ENCODE results near the gene GATC.
A peak's percentile ranks its signal among the peaks of the same experiment; 100 is the strongest.
"Not testable (repeated sequence)": the region's sequence is repeated elsewhere in the genome, so short reads cannot be mapped to it uniquely, and the experiment has no call there.

Gene GATC

GRCh38 chr12:120437735-120438494 lies 8.3 kb upstream of the GATC start, which contains the start of gene COX6A1:
Gene COX6A1, plus strand, starts transcription at chr12:120438113. Its CDS starts 14 bp downstream, at chr12:120438127.
- peak; percentile 98 for DNase-seq (ENCODE audit: low read depth)

GRCh38 chr12:120438495-120439198 lies 7.6 kb upstream of the GATC start:
- DNase-seq (ENCODE audit: low read depth) = no peak

GRCh38 chr12:120439646-120440247 lies 6.5 kb upstream of the GATC start:
- DNase-seq (ENCODE audit: low read depth) = peak; percentile 60

GRCh38 chr12:120444676-120445075 lies 1.6 kb upstream of the GATC start:
- no peak for DNase-seq (ENCODE audit: low read depth)

- DNase-seq (ENCODE audit: low read depth) = not testable (repeated sequence)
Measured at GRCh38 chr12:120446844-120447178, 567 bp downstream of the GATC start.

- DNase-seq (ENCODE audit: low read depth) = no peak
Measured at GRCh38 chr12:120447992-120448391, 1.7 kb downstream of the GATC start.

- not testable (repeated sequence) for DNase-seq (ENCODE audit: low read depth)
Measured at GRCh38 chr12:120452524-120452923, 6.3 kb downstream of the GATC start.

- no peak for DNase-seq (ENCODE audit: low read depth)
Measured at GRCh38 chr12:120453060-120453750, 7.0 kb downstream of the GATC start.

GRCh38 chr12:120453977-120454376 lies 7.7 kb downstream of the GATC start:
- no peak for DNase-seq (ENCODE audit: low read depth)

- DNase-seq (ENCODE audit: low read depth) = no peak
Measured at GRCh38 chr12:120455302-120455701, 9.1 kb downstream of the GATC start.

GRCh38 chr12:120457133-120457532 lies 10.9 kb downstream of the GATC start:
- DNase-seq (ENCODE audit: low read depth) = no peak

- no peak for DNase-seq (ENCODE audit: low read depth)
Measured at GRCh38 chr12:120460157-120460556, 13.9 kb downstream of the GATC start.

GRCh38 chr12:120462099-120462640 lies 15.9 kb downstream of the GATC start:
- no peak for DNase-seq (ENCODE audit: low read depth)

GRCh38 chr12:120463712-120464111 lies 17.5 kb downstream of the GATC start:
- DNase-seq (ENCODE audit: low read depth) = no peak

- DNase-seq (ENCODE audit: low read depth) = no peak
Measured at GRCh38 chr12:120465756-120466155, 19.5 kb downstream of the GATC start.

GRCh38 chr12:120466560-120467315 lies 20.5 kb downstream of the GATC start:
- peak; percentile 33 for DNase-seq (ENCODE audit: low read depth)

GRCh38 chr12:120467439-120467838 lies 21.2 kb downstream of the GATC start:
- DNase-seq (ENCODE audit: low read depth) = no peak

GRCh38 chr12:120468325-120468820 lies 22.1 kb downstream of the GATC start:
- DNase-seq (ENCODE audit: low read depth) = no peak

GRCh38 chr12:120468821-120469449 lies 22.7 kb downstream of the GATC start:
- peak; percentile 41 for DNase-seq (ENCODE audit: low read depth)

GRCh38 chr12:120469450-120470149 lies 23.4 kb downstream of the GATC start, which contains the start of gene SRSF9:
Gene SRSF9, minus strand, starts transcription at chr12:120469748. Its CDS starts 139 bp downstream, at chr12:120469609.
- DNase-seq (ENCODE audit: low read depth) = peak; percentile 95
